ENCODE measurements around the gene HOXC10. TPM values are rescaled to one million over a fixed set of nuclear protein-coding genes. Genes with fewer than 3 reads are reported as not detected.

HOXC10 gene
- total RNA-seq, 2 donors from 2014 or later, result not detected

DNA sequence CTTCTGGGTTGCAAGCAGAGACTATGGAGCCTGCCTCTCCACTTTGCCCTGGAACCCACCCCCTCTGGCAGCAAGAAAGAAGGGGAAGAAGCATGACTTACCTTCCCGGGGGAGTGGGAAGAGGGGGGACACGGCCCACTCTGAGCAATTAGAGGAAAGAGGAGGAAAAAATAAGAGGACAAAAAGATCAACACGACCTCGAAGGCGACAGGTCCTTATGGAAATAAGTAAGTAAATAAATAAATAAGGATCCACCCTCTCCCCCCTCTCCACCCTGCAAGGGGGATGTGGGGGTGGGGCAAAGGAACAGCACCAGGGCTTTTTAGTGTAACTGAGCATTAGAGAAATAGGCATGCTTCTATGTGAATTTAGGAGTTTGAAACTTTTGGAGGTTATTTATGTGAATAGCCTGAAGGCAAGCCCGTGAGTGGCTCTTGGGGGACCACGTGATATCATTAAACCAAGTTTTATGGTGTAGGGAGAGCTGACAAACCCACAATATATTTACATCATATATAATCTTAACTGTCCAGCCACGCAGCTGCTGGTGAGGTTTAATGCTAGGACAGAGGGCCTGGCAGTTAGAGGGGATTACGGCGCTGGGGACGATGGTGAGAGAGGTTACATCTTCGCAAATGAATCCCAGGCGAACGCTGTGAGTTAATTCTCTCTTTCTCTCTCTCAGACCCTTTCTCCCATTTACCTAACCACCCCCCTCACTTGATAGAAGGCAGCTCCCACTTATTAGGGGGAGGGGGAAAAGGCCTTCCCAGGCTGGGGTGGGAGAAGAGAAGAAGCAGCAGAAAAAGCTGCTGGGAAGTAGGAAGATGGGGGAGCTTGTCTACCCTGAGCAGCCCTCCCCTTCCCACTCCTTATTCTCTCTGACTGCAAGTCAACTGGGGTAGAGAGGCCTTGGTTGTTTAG, 52.7 kb downstream of the HOXC10 start:
- Histone ChIP-seq H3K27ac (no peak overlapping the region), H3K4me3 (no peak overlapping the region), H3K4me1 (peaks cover 0 to 16% of the 10 kb centered on the region in 2 donors), H3K27me3 (peaks cover 6 to 28% of the 10 kb centered on the region in 2 donors), H3K9me3 (peaks cover 0 to 2% of the 10 kb centered on the region in 2 donors), H3K36me3 (no peaks in the 10 kb centered on the region)
- TF ChIP-seq, protein P1, sequence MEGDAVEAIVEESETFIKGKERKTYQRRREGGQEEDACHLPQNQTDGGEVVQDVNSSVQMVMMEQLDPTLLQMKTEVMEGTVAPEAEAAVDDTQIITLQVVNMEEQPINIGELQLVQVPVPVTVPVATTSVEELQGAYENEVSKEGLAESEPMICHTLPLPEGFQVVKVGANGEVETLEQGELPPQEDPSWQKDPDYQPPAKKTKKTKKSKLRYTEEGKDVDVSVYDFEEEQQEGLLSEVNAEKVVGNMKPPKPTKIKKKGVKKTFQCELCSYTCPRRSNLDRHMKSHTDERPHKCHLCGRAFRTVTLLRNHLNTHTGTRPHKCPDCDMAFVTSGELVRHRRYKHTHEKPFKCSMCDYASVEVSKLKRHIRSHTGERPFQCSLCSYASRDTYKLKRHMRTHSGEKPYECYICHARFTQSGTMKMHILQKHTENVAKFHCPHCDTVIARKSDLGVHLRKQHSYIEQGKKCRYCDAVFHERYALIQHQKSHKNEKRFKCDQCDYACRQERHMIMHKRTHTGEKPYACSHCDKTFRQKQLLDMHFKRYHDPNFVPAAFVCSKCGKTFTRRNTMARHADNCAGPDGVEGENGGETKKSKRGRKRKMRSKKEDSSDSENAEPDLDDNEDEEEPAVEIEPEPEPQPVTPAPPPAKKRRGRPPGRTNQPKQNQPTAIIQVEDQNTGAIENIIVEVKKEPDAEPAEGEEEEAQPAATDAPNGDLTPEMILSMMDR (IDR thresholded peaks at IDR 0.05), result no peak
- DNase-seq (ENCODE audit: low spot score), result no peak

DNA sequence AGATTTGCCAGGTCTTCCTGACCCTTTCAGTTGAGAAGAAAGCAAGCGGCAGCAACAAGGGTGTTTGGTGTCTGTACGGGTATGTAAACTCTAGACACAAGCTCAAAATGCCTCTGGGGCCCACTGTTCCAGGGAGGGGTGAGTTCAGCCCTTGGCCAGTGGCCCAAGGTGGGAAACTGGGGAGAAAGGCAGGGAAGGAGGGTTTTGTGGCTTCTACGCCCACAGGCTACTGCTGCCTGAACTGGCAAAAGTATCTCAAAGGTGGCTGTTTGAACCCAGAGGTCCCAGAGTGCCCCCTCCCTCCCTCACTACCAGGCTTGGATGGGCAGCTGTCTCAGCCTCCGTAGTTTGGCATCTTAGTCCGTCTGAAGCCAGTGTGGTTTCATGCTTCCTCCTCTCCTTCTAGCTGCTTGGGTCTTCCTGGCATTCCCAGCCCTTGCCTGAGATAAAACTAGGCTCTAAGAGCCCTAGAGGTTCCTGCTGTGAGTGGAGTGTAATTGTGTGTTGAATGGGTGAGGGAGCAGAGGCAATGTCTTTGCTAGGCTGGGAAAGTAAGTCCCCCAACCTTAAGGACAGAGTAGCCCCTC, 53.4 kb downstream of the HOXC10 start:
- no peak overlapping the region for H3K27ac ChIP-seq
- peaks cover 0 to 12% of the 10 kb centered on the region in 2 donors for H3K4me1 ChIP-seq
- H3K27me3 ChIP-seq, result peaks cover 0 to 20% of the 10 kb centered on the region in 2 donors
- DNase-seq (ENCODE audit: low spot score), result no peak
- TF ChIP-seq, protein P1 (IDR thresholded peaks at IDR 0.05), result no peak
- H3K4me3 ChIP-seq, result no peak overlapping the region
- H3K36me3 ChIP-seq, result no peaks in the 10 kb centered on the region
- no peaks in the 10 kb centered on the region for H3K9me3 ChIP-seq

DNA sequence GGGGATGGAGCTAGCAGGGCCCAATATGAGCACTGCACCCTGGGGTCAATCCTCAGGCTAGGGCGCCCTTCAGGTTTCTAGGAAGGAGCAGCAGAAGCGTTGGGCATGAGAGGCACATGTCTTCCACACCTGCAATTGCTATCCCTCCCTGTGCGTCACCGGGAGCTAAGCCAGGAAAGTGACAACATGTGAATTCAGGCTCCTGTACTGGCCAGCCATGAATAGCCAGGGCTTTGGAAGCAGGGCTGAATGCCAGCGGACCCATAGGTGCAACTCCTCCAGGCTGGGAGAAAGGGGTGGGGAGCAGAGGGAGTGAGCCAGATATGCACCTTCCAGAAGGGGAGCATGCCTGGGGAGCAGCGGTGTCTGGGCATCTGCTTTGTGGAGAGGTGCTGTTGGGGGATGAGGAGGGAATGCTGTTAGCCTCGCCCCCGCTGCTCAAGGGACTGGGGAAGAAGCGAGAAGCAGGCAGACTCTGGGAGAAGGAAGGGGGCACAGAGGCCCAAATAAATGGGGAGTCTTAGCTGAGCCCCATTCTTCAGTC, 54.0 kb downstream of the HOXC10 start:
- TF ChIP-seq, protein P1 (IDR thresholded peaks at IDR 0.05), result no peak
- no peak overlapping the region for H3K4me3 ChIP-seq
- no peak overlapping the region for H3K27ac ChIP-seq

DNA sequence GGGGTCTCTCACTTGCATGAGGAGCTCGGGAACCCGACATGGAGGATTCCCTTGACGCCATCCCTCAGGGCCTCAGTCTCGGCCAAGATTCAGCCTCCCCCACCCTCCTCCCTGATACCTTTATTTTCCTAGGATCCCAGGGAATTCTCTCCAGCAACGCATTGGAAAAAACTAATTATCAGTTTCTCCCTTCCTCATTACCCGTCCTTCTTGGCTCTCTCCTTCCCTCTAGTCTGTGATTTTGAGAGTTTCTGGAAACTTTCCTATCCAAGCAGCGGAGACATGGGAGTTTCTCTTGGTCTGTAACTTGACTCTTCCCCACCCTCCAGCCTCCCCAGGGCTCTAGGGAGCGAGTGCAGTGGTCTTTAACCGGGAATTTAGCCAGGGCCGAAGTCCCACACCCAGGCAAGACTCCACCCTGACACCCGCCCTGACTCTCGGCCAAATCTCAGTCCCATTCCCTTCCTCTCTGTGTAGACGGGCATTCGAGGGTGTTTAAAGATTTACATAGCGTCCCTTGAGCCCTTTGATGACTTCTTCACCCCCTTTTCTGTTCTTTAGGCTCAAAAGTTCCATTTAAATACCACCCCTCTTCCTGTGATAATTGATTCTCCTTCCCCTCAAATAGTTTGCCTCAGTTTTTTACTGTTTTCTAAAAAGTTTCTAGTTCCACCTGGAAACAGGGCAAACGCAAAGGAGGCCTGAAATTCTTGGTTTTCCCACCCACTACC, 54.6 kb downstream of the HOXC10 start:
- Histone ChIP-seq H3K9me3 (no peaks in the 10 kb centered on the region), H3K4me1 (no peaks in the 10 kb centered on the region), H3K4me3 (no peak overlapping the region), H3K27me3 (peaks cover 0 to 14% of the 10 kb centered on the region in 2 donors), H3K27ac (no peak overlapping the region), H3K36me3 (no peaks in the 10 kb centered on the region)
- TF ChIP-seq, protein P1 (IDR thresholded peaks at IDR 0.05), result no peak
- no peak for DNase-seq (ENCODE audit: low spot score)

More for the DNA sequence above, 54.0 kb downstream of the HOXC10 start:
- Histone ChIP-seq H3K4me1 (peaks cover 0 to 6% of the 10 kb centered on the region in 2 donors), H3K27me3 (peaks cover 0 to 14% of the 10 kb centered on the region in 2 donors), H3K9me3 (no peaks in the 10 kb centered on the region), H3K36me3 (no peaks in the 10 kb centered on the region)
- DNase-seq (ENCODE audit: low spot score), result no peak

MicroRNA genes within 50 kb of the gene (microRNA counts, 767-probe panel; counts per million panel counts)
- 0 to 1,689 counts per million in 2 donors for microRNA hsa-miR-196a-5p
- microRNA hsa-miR-615-3p, result 0 to 31.0 counts per million in 2 donors
- 0 to 178 counts per million in 2 donors for microRNA hsa-miR-615-5p

Small RNA genes within 50 kb of the gene (microRNA-seq; reads per million reads assigned to microRNA genes)
- gene MIR196A2 (ENCODE audit: borderline number of aligned reads in 2 of 2, borderline replicate concordance in 1 of 2) (1.4 to 2.8 reads per million in 2 donors), gene MIR615 (ENCODE audit: borderline number of aligned reads in 2 of 2, borderline replicate concordance in 1 of 2) (1.4 to 16.3 reads per million in 2 donors)

Other genes starting within 250 kb of the HOXC10 start
- gene CISTR, start 233.2 kb upstream of the HOXC10 start, total RNA-seq, result 1 to 10 TPM in 1 of 2 donors, not detected in 1; 3.7 TPM
- not detected for gene HOXC13, start 46.3 kb upstream of the HOXC10 start, total RNA-seq
- gene HOXC12, start 30.2 kb upstream of the HOXC10 start, total RNA-seq, result not detected
- not detected for gene HOXC11, start 12.0 kb upstream of the HOXC10 start, total RNA-seq
- not detected for gene HOTAIR, start 10.2 kb upstream of the HOXC10 start, total RNA-seq
- not detected for gene HOXC9, start 15.0 kb downstream of the HOXC10 start, total RNA-seq
- not detected for gene HOXC8, start 23.8 kb downstream of the HOXC10 start, total RNA-seq
- not detected for gene HOXC6, start 43.3 kb downstream of the HOXC10 start, total RNA-seq
- under 1 TPM in 1 of 2 donors, not detected in 1; 0.33 TPM for gene HOXC5, start 47.9 kb downstream of the HOXC10 start, total RNA-seq
- under 1 TPM in 1 of 2 donors, not detected in 1; 0.20 TPM for gene HOXC4, start 68.7 kb downstream of the HOXC10 start, total RNA-seq
- 10 to 100 TPM; 14.5 to 29.4 TPM for gene SMUG1, start 203.8 kb downstream of the HOXC10 start, total RNA-seq

Measured in right atrium auricular region (tissue), 2 donors.